Stimulated activated CD8-positive, alpha-beta memory T cell treated with anti-CD3 and anti-CD28 coated beads, Interleukin-7, amount 100 ng/mL, for 48 hours (primary cell): ENCODE data around the gene TF.
A peak's percentile ranks its signal among the peaks of the same experiment; 100 is the strongest.

Experiments
- DNase-seq, 2 donors: peaks; one replicate each; pipeline ENCODE4 v3.0.0-alpha.2; 2020; ENCODE audit warnings: low read depth in 1 of 2; ENCODE audit errors: extremely low read depth in 1 of 2

Gene TF

DNA sequence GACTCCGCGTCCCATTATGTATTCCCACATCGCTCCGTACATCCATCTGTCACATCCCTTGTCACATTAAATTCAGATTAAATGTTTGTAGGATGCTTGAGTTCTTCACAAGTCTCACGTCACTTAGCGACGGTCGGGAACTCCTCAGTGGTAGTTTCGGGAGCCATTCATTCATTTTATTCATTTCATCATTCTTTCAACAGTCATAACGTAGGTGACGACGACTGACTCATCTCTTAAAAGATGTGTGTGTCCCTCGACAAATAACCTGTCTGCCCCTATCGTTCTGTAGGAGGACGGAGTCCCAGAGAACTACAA lies 59.1 kb downstream of the TF start:
- DNase-seq: no peak

DNA sequence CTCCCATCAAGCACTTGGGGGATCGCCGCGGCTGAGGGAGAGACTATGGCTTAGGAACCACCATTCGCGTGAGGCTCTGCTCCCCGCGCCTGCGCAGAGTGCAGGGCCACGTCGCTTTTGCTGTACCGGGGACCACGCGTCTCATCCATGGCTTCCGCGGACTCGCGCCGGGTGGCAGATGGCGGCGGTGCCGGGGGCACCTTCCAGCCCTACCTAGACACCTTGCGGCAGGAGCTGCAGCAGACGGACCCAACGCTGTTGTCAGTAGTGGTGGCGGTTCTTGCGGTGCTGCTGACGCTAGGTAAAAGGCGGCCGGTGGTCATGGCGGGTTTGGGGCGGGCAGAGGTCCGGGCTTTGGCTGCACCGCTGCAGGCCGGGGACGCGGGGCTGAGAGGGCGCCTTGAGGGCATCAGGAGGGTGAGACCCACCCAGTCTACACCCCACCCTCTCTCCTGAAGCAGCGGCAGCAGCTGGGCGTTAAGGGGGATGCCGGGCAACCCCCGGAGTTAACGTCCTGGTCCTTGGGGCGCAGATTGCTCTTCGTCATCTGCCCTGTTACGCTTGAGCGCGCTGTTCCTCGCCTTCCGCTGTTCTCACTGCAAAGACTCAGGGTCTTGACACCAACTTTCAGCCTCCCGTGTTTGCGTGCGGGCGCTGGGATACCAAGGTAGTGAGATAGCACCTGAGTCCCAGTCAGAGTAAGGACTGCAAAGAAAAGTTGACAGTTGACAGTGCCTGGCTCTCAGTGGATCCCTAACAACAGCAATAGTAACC lies 59.7 kb downstream of the TF start, which contains the start of gene SRPRB:
SRPRB (plus strand) TSS at position 114 of the 774 bp plus-strand sequence; CDS start at position 148, 34 bp downstream.
- DNase-seq: peak; percentile 90 to 96

- DNase-seq: no peak
These were observed 66.7 kb downstream of the TF start for GRCh38 chr3:133812872-133813271.

DNA sequence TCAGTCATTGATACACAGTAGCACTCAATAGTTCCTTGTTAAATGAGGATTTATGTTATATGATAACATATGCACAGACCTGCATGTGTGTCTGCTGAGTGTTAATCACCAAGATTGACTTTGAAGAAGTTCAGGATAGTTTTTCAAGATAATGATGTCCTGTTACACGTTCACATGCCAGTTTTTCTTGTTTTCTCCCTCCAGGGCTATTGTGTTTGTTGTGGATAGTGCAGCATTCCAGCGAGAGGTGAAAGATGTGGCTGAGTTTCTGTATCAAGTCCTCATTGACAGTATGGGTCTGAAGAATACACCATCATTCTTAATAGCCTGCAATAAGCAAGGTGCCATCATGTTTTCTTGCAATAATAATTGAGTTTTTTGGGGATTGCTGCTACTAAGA lies 69.2 kb downstream of the TF start:
- no peak for DNase-seq

- DNase-seq: no peak
These were observed 73.9 kb downstream of the TF start for GRCh38 chr3:133820129-133820528.

GRCh38 chr3:133820889-133821675 lies 74.9 kb downstream of the TF start:
- no peak for DNase-seq

- DNase-seq: no peak
These were observed 75.8 kb downstream of the TF start for GRCh38 chr3:133821767-133822638.

DNA sequence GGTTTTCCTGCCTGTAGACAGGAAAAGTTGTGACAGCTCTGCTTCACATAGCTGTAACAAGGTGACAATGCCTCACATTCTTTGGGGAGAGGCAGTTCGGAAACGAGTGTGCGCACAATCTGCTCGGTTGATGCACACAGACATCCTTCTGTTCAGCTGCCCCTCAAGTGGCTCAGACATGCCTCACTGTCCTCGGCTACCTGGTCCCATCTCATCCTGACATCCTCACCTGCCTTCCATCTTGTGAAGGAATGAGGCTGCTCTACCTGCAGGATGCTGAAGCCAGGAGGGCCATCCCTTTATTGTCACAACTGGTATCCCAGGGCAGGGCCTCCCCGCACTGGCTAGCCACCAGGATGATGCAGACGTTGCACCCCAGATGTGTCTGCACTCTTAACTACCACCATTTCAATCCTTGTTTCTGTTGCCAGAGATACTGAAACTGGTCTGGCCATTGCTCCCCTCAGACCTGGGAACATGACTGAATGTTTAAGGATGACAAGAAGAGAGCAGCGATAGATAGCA lies 78.8 kb downstream of the TF start:
- no peak for DNase-seq

GRCh38 chr3:133825969-133826727 lies 80.0 kb downstream of the TF start:
- no peak for DNase-seq

GRCh38 chr3:133827136-133827535 lies 80.9 kb downstream of the TF start:
- DNase-seq: no peak

- DNase-seq: no peak
These were observed 81.5 kb downstream of the TF start for GRCh38 chr3:133827684-133828083.

DNA sequence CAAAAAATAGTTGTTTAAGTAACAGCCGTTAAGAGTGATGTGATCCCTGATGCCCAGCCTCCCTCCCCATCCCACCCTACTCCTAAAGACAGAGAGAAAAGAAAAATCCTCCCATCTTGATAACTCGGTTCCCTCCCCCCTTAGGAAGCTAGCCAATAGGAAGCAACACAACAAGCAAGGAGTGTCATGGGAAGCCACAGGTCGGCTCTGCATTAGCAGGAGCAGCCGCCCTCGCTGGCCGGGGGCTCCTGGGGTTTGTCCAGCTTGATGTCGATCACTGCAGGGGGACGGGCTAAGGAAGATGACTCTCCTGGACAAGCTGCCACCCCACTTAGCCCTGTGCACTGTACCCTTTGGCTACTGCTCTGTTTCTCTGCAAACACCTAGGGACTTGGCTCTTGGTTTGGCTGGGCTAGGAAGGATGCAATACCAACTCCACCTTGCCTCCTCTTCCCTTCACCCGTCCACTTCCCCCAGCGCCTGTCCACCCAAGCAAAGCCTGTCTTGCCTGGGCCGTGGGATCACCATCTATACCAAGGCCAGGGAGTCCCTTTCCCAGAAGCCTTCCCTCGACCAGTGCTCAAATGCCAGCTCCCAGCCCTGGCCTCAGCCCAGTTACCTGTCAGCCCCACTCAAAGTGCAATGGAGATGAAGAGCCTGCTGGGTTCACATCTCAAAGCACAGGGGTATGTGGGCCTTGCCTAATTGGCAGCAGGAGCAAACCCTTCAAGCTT lies 82.5 kb downstream of the TF start:
- no peak for DNase-seq

- DNase-seq: no peak
These were observed 83.1 kb downstream of the TF start for GRCh38 chr3:133829310-133829707.

DNA sequence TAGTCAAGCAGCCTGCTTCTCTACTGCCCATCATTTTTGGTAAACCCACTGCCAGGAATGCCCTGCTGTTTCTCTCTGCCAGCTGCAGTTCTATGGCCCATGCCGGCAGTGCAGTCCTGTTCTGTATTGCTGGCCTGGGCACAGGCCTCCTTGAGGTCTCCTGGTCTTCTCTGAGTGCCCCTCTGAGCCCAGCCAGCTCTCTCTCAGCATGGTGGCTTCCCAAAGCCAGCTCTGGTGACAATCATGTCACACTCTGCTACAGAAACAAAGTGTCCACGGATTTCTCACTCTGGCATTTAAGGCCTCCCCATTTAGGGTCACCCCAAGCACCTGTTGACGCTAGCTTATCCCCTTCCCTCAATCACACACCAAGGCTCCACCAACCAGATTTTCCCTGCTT lies 83.9 kb downstream of the TF start:
- DNase-seq: no peak

- no peak for DNase-seq
These were observed 86.0 kb downstream of the TF start for GRCh38 chr3:133831966-133832801.

GRCh38 chr3:133832802-133833144 lies 86.6 kb downstream of the TF start:
- no peak for DNase-seq

DNA sequence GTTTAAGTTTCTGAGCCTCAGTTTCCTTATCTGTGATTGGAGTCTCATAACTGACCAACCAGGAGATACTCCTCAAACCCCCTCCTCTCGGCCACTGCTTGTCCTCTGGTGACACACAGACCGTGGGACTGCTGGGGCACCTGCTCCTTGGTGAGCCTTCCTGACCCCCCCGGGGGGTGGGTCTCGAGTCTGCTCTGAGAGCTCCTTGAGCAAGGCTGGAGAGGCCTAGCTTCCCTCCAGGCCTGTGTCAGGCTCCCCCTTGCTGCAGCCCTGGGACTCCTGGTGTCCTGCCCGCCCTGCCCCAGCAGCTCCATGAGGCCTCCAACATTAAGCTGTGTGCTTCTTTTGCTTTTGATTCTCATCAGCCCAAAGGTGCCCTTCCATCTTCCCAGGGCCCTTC lies 87.1 kb downstream of the TF start:
- DNase-seq: no peak

GRCh38 chr3:133833880-133834620 lies 87.9 kb downstream of the TF start:
- no peak for DNase-seq
